ENCODE measurements around the gene VAMP5. TPM values are rescaled to one million over a fixed set of nuclear protein-coding genes. Genes with fewer than 3 reads are reported as not detected.

VAMP5 gene
- total RNA-seq, 1 donor from 2014 or later: 8.8 TPM

GRCh38 chr2:85547089-85547858 lies 37.0 kb upstream of the VAMP5 start:
- CTCF ChIA-PET: interaction anchor here (1.6 kb wide), 1 partner anchor 127 kb away, joined by 19 read pairs; the partner anchor contains the start of gene SH2D6
- intact Hi-C loops (cut with micrococcal nuclease): no loop called here
- Mint-ChIP-seq H3K4me1 (peaks cover 16% of the 10 kb centered on the region), H3K4me3 (no peak overlapping the region), H3K36me3 (ENCODE audit: low read depth) (peaks cover 89% of the 10 kb centered on the region), H3K9me3 (no peaks in the 10 kb centered on the region), H3K27ac (no peak overlapping the region), H3K27me3 (no peaks in the 10 kb centered on the region)
- TF ChIP-seq CTCF (IDR thresholded peaks at IDR 0.05): no peak
- POLR2A ChIA-PET: interaction anchor here (1.4 to 3.7 kb wide), 4 partner anchors 8 to 155 kb away, joined by 3 to 21 read pairs (median 10); partner anchors contain the start of genes GGCX, MAT2A and SH2D6
- DNase-seq (no peak), ATAC-seq (ENCODE audit: low read depth) (no peak)

- ChIA-PET POLR2A (interaction anchor here (0.6 to 2.2 kb wide), 5 partner anchors 9 to 156 kb away, joined by 3 to 21 read pairs (median 5); partner anchors contain the start of gene MAT2A), CTCF (interaction anchor here (1.1 to 1.6 kb wide), 2 partner anchors 8 to 128 kb away, joined by 3 to 19 read pairs; partner anchors contain the start of gene SH2D6)
- no peaks in the 10 kb centered on the region for H3K27me3 Mint-ChIP-seq
- H3K9me3 Mint-ChIP-seq: no peaks in the 10 kb centered on the region
- intact Hi-C loops (cut with micrococcal nuclease): no loop called here
- TF ChIP-seq CTCF (IDR thresholded peaks at IDR 0.05): no peak
- peaks cover 89% of the 10 kb centered on the region for H3K36me3 Mint-ChIP-seq (ENCODE audit: low read depth)
- no peak overlapping the region for H3K27ac Mint-ChIP-seq
- DNase-seq (no peak), ATAC-seq (ENCODE audit: low read depth) (no peak)
- H3K4me1 Mint-ChIP-seq: peaks cover 9% of the 10 kb centered on the region
- no peak overlapping the region for H3K4me3 Mint-ChIP-seq
Observed at GRCh38 chr2:85547859-85548607, 36.2 kb upstream of the VAMP5 start.

- Mint-ChIP-seq H3K27me3 (no peaks in the 10 kb centered on the region), H3K36me3 (ENCODE audit: low read depth) (peaks cover 88% of the 10 kb centered on the region), H3K4me1 (peaks cover 9% of the 10 kb centered on the region), H3K27ac (no peak overlapping the region), H3K4me3 (no peak overlapping the region), H3K9me3 (no peaks in the 10 kb centered on the region)
- ATAC-seq (ENCODE audit: low read depth) (no peak), DNase-seq (no peak)
- TF ChIP-seq CTCF (IDR thresholded peaks at IDR 0.05): no peak
- CTCF ChIA-PET: interaction anchor here (1.1 to 4.5 kb wide), 3 partner anchors 9 to 157 kb away, joined by 3 to 105 read pairs (median 19); partner anchors contain the start of gene SH2D6
- intact Hi-C loops (cut with micrococcal nuclease): no loop called here
- POLR2A ChIA-PET: interaction anchor here (0.6 to 2.2 kb wide), 6 partner anchors 9 to 157 kb away, joined by 3 to 21 read pairs (median 4); partner anchors contain the start of gene MAT2A
Observed at GRCh38 chr2:85548608-85548900, 35.7 kb upstream of the VAMP5 start.

GRCh38 chr2:85549095-85549494 lies 35.1 kb upstream of the VAMP5 start:
- Mint-ChIP-seq H3K4me1 (peaks cover 7% of the 10 kb centered on the region), H3K27me3 (no peaks in the 10 kb centered on the region), H3K36me3 (ENCODE audit: low read depth) (peaks cover 88% of the 10 kb centered on the region), H3K4me3 (no peak overlapping the region), H3K9me3 (no peaks in the 10 kb centered on the region), H3K27ac (no peak overlapping the region)
- intact Hi-C loops (cut with micrococcal nuclease): no loop called here
- no peak for ATAC-seq (ENCODE audit: low read depth)
- DNase-seq: no peak
- ChIA-PET POLR2A (interaction anchor here (0.5 to 5.5 kb wide), 8 partner anchors 10 to 161 kb away, joined by 3 to 70 read pairs (median 4); partner anchors contain the start of genes MAT2A and SH2D6), CTCF (interaction anchor here (1.1 to 4.5 kb wide), 4 partner anchors 10 to 195 kb away, joined by 3 to 105 read pairs (median 12); partner anchors contain the start of genes ELMOD3, RETSAT and SH2D6)
- no peak for TF ChIP-seq CTCF (IDR thresholded peaks at IDR 0.05)

Data from activated B cell treated with CpG ODN at 0.5 μM for 24 hours (primary cell).